HL-60 (cell line): ENCODE data around the gene BANP.

Experiments
- DNase-seq, 2 experiments: peaks; one replicate each; pipeline ENCODE4 v3.0.0-alpha.2; 2010 to 2020; ENCODE audit warnings: low read depth in 1 of 2, low spot score in 1 of 2
- H3K27ac ChIP-seq: fragments of 250-450 bp; sonication (Bioruptor Pico); replicated peaks from 2 replicates; pipeline ENCODE4 v1.5.1; 2020; ENCODE audit warnings: mild to moderate bottlenecking, moderate library complexity
- H3K27me3 ChIP-seq: fragments of 250-450 bp; sonication (Bioruptor Pico); 2 replicates; pipeline ENCODE4 v1.5.1; 2021; ENCODE audit warnings: mild to moderate bottlenecking, moderate library complexity; ENCODE audit not compliant: insufficient read depth, poor library complexity, severe bottlenecking
- H3K4me3 ChIP-seq: replicated peaks from 2 replicates; pipeline ENCODE4 v1.5.1; 2011; ENCODE audit warnings: mild to moderate bottlenecking, control low read depth, low read length; ENCODE audit not compliant: insufficient read depth
- GABPA ChIP-seq: IDR thresholded peaks from 2 replicates; pipeline ENCODE4 v1.6.1; 2012; ENCODE audit warnings: low read depth
- POLR2AphosphoS5 ChIP-seq: IDR thresholded peaks from 2 replicates; pipeline ENCODE4 v1.6.1; 2012; ENCODE audit warnings: low read depth
- SPI1 ChIP-seq: IDR thresholded peaks from 2 replicates; pipeline ENCODE4 v1.6.1; 2012; ENCODE audit warnings: low read depth, mild to moderate bottlenecking, borderline replicate concordance
- TF ChIP-seq, protein P1 (sequence below): IDR thresholded peaks from one replicate; pipeline ENCODE4 v1.5.1; 2011; ENCODE audit warnings: low read length, control low read depth, inconsistent platforms; ENCODE audit not compliant: insufficient read depth
- TF ChIP-seq, protein P2 (sequence below): IDR thresholded peaks from 2 replicates; pipeline ENCODE4 v1.6.1; 2012; ENCODE audit warnings: low read depth; ENCODE audit not compliant: insufficient replicate concordance

BANP gene

DNA sequence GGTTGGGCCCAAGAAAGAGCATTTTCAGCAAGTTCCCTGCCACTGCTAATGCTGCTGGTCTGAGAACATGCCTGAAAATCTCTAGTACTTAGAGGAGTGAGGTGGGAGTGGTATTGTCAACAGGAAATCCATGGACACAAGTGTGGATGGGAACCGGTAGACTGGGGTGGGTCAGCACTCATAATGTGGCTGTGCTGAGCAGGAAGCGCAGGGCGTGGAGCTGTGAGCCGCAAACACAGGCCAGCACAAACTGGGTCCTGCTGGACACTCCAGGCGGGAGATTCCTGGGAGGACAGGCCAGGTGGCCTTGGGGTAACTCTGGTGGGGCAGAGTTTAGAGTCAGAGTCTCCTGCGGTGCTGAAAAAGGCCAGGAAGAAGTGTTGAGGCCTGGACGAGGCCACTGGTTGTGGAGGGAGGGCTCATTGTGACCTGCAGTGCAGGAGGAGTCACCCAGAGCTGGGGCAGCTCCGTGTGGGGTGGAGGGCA lies 62.6 kb downstream of the BANP start:
- DNase-seq = no peak
- no peaks in the 10 kb centered on the region for H3K27me3 ChIP-seq
- no peak overlapping the region for H3K27ac ChIP-seq
- H3K4me3 ChIP-seq = no peak overlapping the region
- TF ChIP-seq, protein P1, sequence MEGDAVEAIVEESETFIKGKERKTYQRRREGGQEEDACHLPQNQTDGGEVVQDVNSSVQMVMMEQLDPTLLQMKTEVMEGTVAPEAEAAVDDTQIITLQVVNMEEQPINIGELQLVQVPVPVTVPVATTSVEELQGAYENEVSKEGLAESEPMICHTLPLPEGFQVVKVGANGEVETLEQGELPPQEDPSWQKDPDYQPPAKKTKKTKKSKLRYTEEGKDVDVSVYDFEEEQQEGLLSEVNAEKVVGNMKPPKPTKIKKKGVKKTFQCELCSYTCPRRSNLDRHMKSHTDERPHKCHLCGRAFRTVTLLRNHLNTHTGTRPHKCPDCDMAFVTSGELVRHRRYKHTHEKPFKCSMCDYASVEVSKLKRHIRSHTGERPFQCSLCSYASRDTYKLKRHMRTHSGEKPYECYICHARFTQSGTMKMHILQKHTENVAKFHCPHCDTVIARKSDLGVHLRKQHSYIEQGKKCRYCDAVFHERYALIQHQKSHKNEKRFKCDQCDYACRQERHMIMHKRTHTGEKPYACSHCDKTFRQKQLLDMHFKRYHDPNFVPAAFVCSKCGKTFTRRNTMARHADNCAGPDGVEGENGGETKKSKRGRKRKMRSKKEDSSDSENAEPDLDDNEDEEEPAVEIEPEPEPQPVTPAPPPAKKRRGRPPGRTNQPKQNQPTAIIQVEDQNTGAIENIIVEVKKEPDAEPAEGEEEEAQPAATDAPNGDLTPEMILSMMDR = no peak
- TF ChIP-seq SPI1 = no peak
- no peak for TF ChIP-seq GABPA
- TF ChIP-seq, protein P2, sequence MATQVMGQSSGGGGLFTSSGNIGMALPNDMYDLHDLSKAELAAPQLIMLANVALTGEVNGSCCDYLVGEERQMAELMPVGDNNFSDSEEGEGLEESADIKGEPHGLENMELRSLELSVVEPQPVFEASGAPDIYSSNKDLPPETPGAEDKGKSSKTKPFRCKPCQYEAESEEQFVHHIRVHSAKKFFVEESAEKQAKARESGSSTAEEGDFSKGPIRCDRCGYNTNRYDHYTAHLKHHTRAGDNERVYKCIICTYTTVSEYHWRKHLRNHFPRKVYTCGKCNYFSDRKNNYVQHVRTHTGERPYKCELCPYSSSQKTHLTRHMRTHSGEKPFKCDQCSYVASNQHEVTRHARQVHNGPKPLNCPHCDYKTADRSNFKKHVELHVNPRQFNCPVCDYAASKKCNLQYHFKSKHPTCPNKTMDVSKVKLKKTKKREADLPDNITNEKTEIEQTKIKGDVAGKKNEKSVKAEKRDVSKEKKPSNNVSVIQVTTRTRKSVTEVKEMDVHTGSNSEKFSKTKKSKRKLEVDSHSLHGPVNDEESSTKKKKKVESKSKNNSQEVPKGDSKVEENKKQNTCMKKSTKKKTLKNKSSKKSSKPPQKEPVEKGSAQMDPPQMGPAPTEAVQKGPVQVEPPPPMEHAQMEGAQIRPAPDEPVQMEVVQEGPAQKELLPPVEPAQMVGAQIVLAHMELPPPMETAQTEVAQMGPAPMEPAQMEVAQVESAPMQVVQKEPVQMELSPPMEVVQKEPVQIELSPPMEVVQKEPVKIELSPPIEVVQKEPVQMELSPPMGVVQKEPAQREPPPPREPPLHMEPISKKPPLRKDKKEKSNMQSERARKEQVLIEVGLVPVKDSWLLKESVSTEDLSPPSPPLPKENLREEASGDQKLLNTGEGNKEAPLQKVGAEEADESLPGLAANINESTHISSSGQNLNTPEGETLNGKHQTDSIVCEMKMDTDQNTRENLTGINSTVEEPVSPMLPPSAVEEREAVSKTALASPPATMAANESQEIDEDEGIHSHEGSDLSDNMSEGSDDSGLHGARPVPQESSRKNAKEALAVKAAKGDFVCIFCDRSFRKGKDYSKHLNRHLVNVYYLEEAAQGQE = no peak
- TF ChIP-seq POLR2AphosphoS5 = no peak

DNA sequence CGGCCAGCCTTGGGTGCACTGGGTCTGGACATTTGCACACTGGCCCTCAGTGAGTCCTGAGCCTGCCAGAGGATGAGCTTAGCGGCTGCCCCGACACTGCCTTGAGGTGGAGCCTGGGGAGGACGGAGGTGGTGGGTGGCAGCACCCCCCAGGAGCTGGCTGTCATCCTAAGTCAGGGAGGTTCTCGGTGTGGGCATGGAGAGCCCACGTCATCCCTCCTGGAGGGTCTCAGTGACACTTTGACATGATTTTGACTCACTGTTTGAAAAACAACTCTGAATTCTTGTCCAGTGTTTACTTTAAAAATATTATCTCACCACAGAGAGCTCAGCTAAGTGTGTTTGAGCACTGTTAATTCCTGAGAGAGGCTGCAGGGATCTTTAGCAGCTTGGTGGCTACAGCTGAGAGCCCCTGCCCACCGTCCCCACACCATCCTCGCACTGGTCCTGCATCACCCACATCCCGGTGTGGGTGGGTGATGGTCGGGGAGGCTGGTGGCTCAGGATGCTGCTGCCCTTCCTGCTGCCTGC lies 63.1 kb downstream of the BANP start:
- no peak for DNase-seq
- H3K27ac ChIP-seq = no peak overlapping the region
- no peaks in the 10 kb centered on the region for H3K27me3 ChIP-seq
- no peak overlapping the region for H3K4me3 ChIP-seq
- TF ChIP-seq GABPA (no peak), SPI1 (no peak), POLR2AphosphoS5 (no peak)
- TF ChIP-seq, protein P2 = no peak
- TF ChIP-seq, protein P1 = no peak

DNA sequence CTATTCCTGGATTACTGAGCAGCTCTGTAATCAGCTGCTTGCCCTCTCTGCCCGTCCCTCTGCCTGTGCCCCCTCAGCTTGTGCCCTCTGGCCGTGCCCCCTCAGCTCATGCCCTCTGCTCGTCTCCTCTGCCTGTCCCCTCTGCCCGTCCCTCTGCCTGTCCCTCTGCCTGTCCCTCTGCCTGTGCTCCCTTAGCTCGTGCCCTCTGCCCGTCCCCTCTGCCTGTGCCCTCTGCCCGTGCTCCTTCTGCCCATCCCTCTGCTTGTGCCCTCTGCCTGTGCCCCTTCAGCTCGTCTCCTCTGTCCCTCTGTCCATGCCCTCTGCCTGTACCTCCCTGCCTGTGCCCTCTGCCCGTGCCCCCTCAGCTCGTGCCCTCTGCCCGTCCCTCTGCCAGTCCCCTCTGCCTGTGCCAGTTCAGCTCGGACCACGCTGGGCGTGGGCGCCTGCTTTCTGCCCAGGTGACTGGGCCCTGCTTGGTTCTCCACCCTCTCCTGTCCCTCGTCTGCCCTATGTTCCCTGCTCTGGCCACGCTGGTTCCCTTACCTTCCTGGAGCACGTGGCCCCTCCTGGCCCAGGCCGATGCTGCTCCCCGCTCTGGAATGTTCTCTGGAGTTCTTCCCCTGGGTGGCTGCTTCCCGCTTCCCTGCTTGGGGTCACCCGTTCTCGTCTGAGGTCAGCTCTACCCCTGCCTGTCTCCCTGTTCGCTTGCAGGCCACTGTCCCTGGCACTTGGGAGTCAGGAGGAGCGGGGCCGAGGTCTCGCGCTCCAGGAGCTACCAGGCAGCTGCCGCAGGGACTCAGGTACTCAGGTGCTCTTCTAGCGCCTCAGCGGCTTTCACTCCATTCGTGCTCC lies 63.9 kb downstream of the BANP start:
- Histone ChIP-seq H3K27ac (no peak overlapping the region), H3K4me3 (no peak overlapping the region), H3K27me3 (no peaks in the 10 kb centered on the region)
- TF ChIP-seq POLR2AphosphoS5 (no peak), SPI1 (no peak), GABPA (no peak)
- TF ChIP-seq, protein P2 = no peak
- TF ChIP-seq, protein P1 = no peak
- no peak for DNase-seq
